ENCODE data around the gene BTG3. TPM values are rescaled to one million over a fixed set of nuclear protein-coding genes. Genes with fewer than 3 reads are reported as not detected.

BTG3 gene
- total RNA-seq, 1 donor from 2014 or later, result 80.5 TPM

GRCh38 chr21:17612023-17612564 is 607 bp downstream of the BTG3 start:
- H3K27ac Mint-ChIP-seq, result peak overlapping the region; percentile 96
- intact Hi-C loops (cut with micrococcal nuclease), result loop anchor here (1.0 to 5.0 kb wide), 3 partner anchors 120 to 1880 kb away; partner anchors contain the start of gene C21orf91
- peak; percentile 77 for DNase-seq
- peak overlapping the region; percentile 84 for H3K4me3 Mint-ChIP-seq
- peaks cover 34% of the 10 kb centered on the region for H3K36me3 Mint-ChIP-seq (ENCODE audit: low read depth)
- no peaks in the 10 kb centered on the region for H3K9me3 Mint-ChIP-seq
- peaks cover 50% of the 10 kb centered on the region for H3K4me1 Mint-ChIP-seq
- H3K27me3 Mint-ChIP-seq, result no peaks in the 10 kb centered on the region

- H3K9me3 Mint-ChIP-seq, result no peaks in the 10 kb centered on the region
- peak overlapping the region; percentile 96 for H3K27ac Mint-ChIP-seq
- intact Hi-C loops (cut with micrococcal nuclease), result loop anchor here (1.0 to 5.0 kb wide), 5 partner anchors 99 to 1879 kb away; partner anchors contain the start of genes C21orf91 and CXADR
- peak overlapping the region; percentile 84 for H3K4me3 Mint-ChIP-seq
- no peaks in the 10 kb centered on the region for H3K27me3 Mint-ChIP-seq
- peaks cover 46% of the 10 kb centered on the region for H3K4me1 Mint-ChIP-seq
- peak; percentile 94 for DNase-seq
- peaks cover 36% of the 10 kb centered on the region for H3K36me3 Mint-ChIP-seq (ENCODE audit: low read depth)
Observed at GRCh38 chr21:17611414-17612022, 1.2 kb downstream of the BTG3 start.

GRCh38 chr21:17610911-17611310 is 1.8 kb downstream of the BTG3 start:
- peak overlapping the region; percentile 96 for H3K27ac Mint-ChIP-seq
- H3K4me3 Mint-ChIP-seq, result peak overlapping the region; percentile 84
- H3K9me3 Mint-ChIP-seq, result no peaks in the 10 kb centered on the region
- intact Hi-C loops (cut with micrococcal nuclease), result loop anchor here (1.0 to 5.0 kb wide), 4 partner anchors 98 to 1879 kb away; partner anchors contain the start of gene CXADR
- peaks cover 46% of the 10 kb centered on the region for H3K4me1 Mint-ChIP-seq
- peak; percentile 65 for DNase-seq
- H3K27me3 Mint-ChIP-seq, result no peaks in the 10 kb centered on the region
- peaks cover 38% of the 10 kb centered on the region for H3K36me3 Mint-ChIP-seq (ENCODE audit: low read depth)

GRCh38 chr21:17609681-17610080 is 3.0 kb downstream of the BTG3 start:
- intact Hi-C loops (cut with micrococcal nuclease), result loop anchor here (2.0 to 5.0 kb wide), 3 partner anchors 97 to 1877 kb away; partner anchors contain the start of gene CXADR
- no peaks in the 10 kb centered on the region for H3K9me3 Mint-ChIP-seq
- peaks cover 43% of the 10 kb centered on the region for H3K4me1 Mint-ChIP-seq
- H3K4me3 Mint-ChIP-seq, result peak overlapping the region; percentile 68
- DNase-seq, result no peak
- H3K27ac Mint-ChIP-seq, result peak overlapping the region; percentile 39
- H3K27me3 Mint-ChIP-seq, result no peaks in the 10 kb centered on the region
- peaks cover 44% of the 10 kb centered on the region for H3K36me3 Mint-ChIP-seq (ENCODE audit: low read depth)

- Mint-ChIP-seq H3K27ac (peak overlapping the region; percentile 78), H3K4me3 (peak overlapping the region; percentile 11), H3K27me3 (no peaks in the 10 kb centered on the region), H3K9me3 (no peaks in the 10 kb centered on the region), H3K4me1 (peaks cover 50% of the 10 kb centered on the region), H3K36me3 (ENCODE audit: low read depth) (peaks cover 64% of the 10 kb centered on the region)
- intact Hi-C loops (cut with micrococcal nuclease), result no loop called here
- DNase-seq, result no peak
Observed at GRCh38 chr21:17607684-17608083, 5.0 kb downstream of the BTG3 start.

- intact Hi-C loops (cut with micrococcal nuclease), result no loop called here
Observed at GRCh38 chr21:17602874-17603273, 9.8 kb downstream of the BTG3 start.

GRCh38 chr21:17598437-17598836 is 14.3 kb downstream of the BTG3 start:
- Mint-ChIP-seq H3K4me1 (peaks cover 21% of the 10 kb centered on the region), H3K4me3 (no peak overlapping the region), H3K27me3 (no peaks in the 10 kb centered on the region), H3K36me3 (ENCODE audit: low read depth) (peaks cover 70% of the 10 kb centered on the region), H3K27ac (peak overlapping the region; percentile 34), H3K9me3 (no peaks in the 10 kb centered on the region)
- no peak for DNase-seq
- intact Hi-C loops (cut with micrococcal nuclease), result no loop called here

More at GRCh38 chr21:17602874-17603273, 9.8 kb downstream of the BTG3 start:
- Mint-ChIP-seq H3K4me1 (peaks cover 29% of the 10 kb centered on the region), H3K27me3 (no peaks in the 10 kb centered on the region), H3K9me3 (no peaks in the 10 kb centered on the region), H3K27ac (no peak overlapping the region), H3K36me3 (ENCODE audit: low read depth) (peaks cover 68% of the 10 kb centered on the region), H3K4me3 (peak overlapping the region; percentile 32)
- peak; percentile 36 for DNase-seq

- Mint-ChIP-seq H3K36me3 (ENCODE audit: low read depth) (peaks cover 68% of the 10 kb centered on the region), H3K27me3 (no peaks in the 10 kb centered on the region), H3K4me3 (no peak overlapping the region), H3K9me3 (no peaks in the 10 kb centered on the region), H3K27ac (no peak overlapping the region), H3K4me1 (peaks cover 14% of the 10 kb centered on the region)
- intact Hi-C loops (cut with micrococcal nuclease), result no loop called here
- DNase-seq, result no peak
Observed at GRCh38 chr21:17597680-17598079, 15.0 kb downstream of the BTG3 start.

GRCh38 chr21:17590430-17590829 is 22.3 kb downstream of the BTG3 start:
- no peak for DNase-seq
- Mint-ChIP-seq H3K4me3 (no peak overlapping the region), H3K4me1 (peaks cover 4% of the 10 kb centered on the region), H3K27me3 (no peaks in the 10 kb centered on the region), H3K9me3 (no peaks in the 10 kb centered on the region), H3K27ac (no peak overlapping the region), H3K36me3 (ENCODE audit: low read depth) (peaks cover 32% of the 10 kb centered on the region)
- intact Hi-C loops (cut with micrococcal nuclease), result loop anchor here (5.0 kb wide), 1 partner anchor 78 kb away; the partner anchor contains the start of gene CXADR

GRCh38 chr21:17585875-17586450 is 26.7 kb downstream of the BTG3 start:
- H3K4me1 Mint-ChIP-seq, result no peaks in the 10 kb centered on the region
- H3K27me3 Mint-ChIP-seq, result peaks cover 5% of the 10 kb centered on the region
- H3K9me3 Mint-ChIP-seq, result no peaks in the 10 kb centered on the region
- H3K27ac Mint-ChIP-seq, result no peak overlapping the region
- peaks cover 4% of the 10 kb centered on the region for H3K36me3 Mint-ChIP-seq (ENCODE audit: low read depth)
- DNase-seq, result peak; percentile 64
- no peak overlapping the region for H3K4me3 Mint-ChIP-seq
- intact Hi-C loops (cut with micrococcal nuclease), result no loop called here

GRCh38 chr21:17583898-17584297 is 28.8 kb downstream of the BTG3 start:
- no peaks in the 10 kb centered on the region for H3K36me3 Mint-ChIP-seq (ENCODE audit: low read depth)
- no peaks in the 10 kb centered on the region for H3K9me3 Mint-ChIP-seq

GRCh38 chr21:17580319-17580718 is 32.4 kb downstream of the BTG3 start:
- Mint-ChIP-seq H3K4me1 (no peaks in the 10 kb centered on the region), H3K4me3 (no peak overlapping the region), H3K36me3 (ENCODE audit: low read depth) (no peaks in the 10 kb centered on the region), H3K27ac (no peak overlapping the region), H3K27me3 (peaks cover 10% of the 10 kb centered on the region), H3K9me3 (no peaks in the 10 kb centered on the region)
- intact Hi-C loops (cut with micrococcal nuclease), result no loop called here
- DNase-seq, result no peak

More at GRCh38 chr21:17583898-17584297, 28.8 kb downstream of the BTG3 start:
- intact Hi-C loops (cut with micrococcal nuclease), result no loop called here
- Mint-ChIP-seq H3K4me3 (no peak overlapping the region), H3K27ac (no peak overlapping the region), H3K4me1 (no peaks in the 10 kb centered on the region), H3K27me3 (peaks cover 5% of the 10 kb centered on the region)
- DNase-seq, result no peak

- Mint-ChIP-seq H3K36me3 (ENCODE audit: low read depth) (no peaks in the 10 kb centered on the region), H3K27me3 (peaks cover 13% of the 10 kb centered on the region), H3K4me3 (no peak overlapping the region), H3K4me1 (no peaks in the 10 kb centered on the region), H3K9me3 (no peaks in the 10 kb centered on the region), H3K27ac (no peak overlapping the region)
- intact Hi-C loops (cut with micrococcal nuclease), result no loop called here
- no peak for DNase-seq
Observed at GRCh38 chr21:17578876-17579275, 33.8 kb downstream of the BTG3 start.

GRCh38 chr21:17578162-17578561 is 34.5 kb downstream of the BTG3 start:
- H3K27me3 Mint-ChIP-seq, result peaks cover 13% of the 10 kb centered on the region
- no peak overlapping the region for H3K4me3 Mint-ChIP-seq
- no peaks in the 10 kb centered on the region for H3K9me3 Mint-ChIP-seq
- no peak for DNase-seq
- no peak overlapping the region for H3K27ac Mint-ChIP-seq
- H3K4me1 Mint-ChIP-seq, result no peaks in the 10 kb centered on the region
- H3K36me3 Mint-ChIP-seq (ENCODE audit: low read depth), result no peaks in the 10 kb centered on the region
- intact Hi-C loops (cut with micrococcal nuclease), result no loop called here
